SU-DHL-6 (cell line): ENCODE measurements around the gene NCOR2.

Source experiments
- H2AFZ ChIP-seq: fragments of 200-600 bp; sonication (generic); 2 replicates; pipeline ENCODE4 v1.6.1; 2014; ENCODE audit warnings: low read depth, mild to moderate bottlenecking, moderate library complexity, mixed read lengths, antibody characterized with exemption, low read length; ENCODE audit not compliant: severe bottlenecking
- H3F3A ChIP-seq: fragments of 200-600 bp; shearing (Covaris generic); 2 replicates; pipeline ENCODE4 v1.6.0; 2016; ENCODE audit warnings: antibody characterized with exemption, mild to moderate bottlenecking; ENCODE audit not compliant: insufficient read depth
- H3K27ac ChIP-seq: fragments of 200-600 bp; sonication (generic); 2 replicates; pipeline ENCODE4 v1.5.1; 2016; ENCODE audit warnings: low read depth, mild to moderate bottlenecking, low read length, moderate library complexity, mixed read lengths
- H3K27me3 ChIP-seq: fragments of 200-600 bp; sonication (generic), shearing (Covaris generic); 2 replicates; pipeline ENCODE4 v1.6.0; 2014; ENCODE audit warnings: mild to moderate bottlenecking, low read length
- H3K36me3 ChIP-seq: fragments of 200-600 bp; sonication (generic); 2 replicates; pipeline ENCODE4 v1.6.1; 2014; ENCODE audit warnings: mild to moderate bottlenecking, low read length, mixed read lengths
- H3K4me2 ChIP-seq: fragments of 300-600, 200-600 bp; shearing (Covaris generic), sonication (generic); 2 replicates; pipeline ENCODE4 v1.6.0; 2014; ENCODE audit warnings: low read length, low read depth, mild to moderate bottlenecking; ENCODE audit not compliant: poor library complexity, severe bottlenecking
- H3K4me3 ChIP-seq: fragments of 200-600 bp; sonication (generic); 2 replicates; pipeline ENCODE4 v1.5.1; 2014; ENCODE audit warnings: antibody characterized with exemption, low read length, mild to moderate bottlenecking, mixed read lengths; ENCODE audit not compliant: insufficient read depth, poor library complexity, severe bottlenecking
- H3K79me2 ChIP-seq: fragments of 200-600 bp; sonication (generic); 2 replicates; pipeline ENCODE4 v1.6.1; 2014; ENCODE audit warnings: mild to moderate bottlenecking, low read length, moderate library complexity; ENCODE audit not compliant: insufficient read depth
- H3K9ac ChIP-seq: fragments of 200-600 bp; sonication (generic); 2 replicates; pipeline ENCODE4 v1.7.0; 2014; ENCODE audit warnings: mild to moderate bottlenecking, low read length
- H3K9me2 ChIP-seq: fragments of 200-600 bp; sonication (generic); replicated peaks from 2 replicates; pipeline ENCODE4 v1.6.1; 2014; ENCODE audit warnings: low read length; ENCODE audit not compliant: insufficient read depth
- H3K9me3 ChIP-seq: fragments of 200-600 bp; sonication (generic); 2 replicates; pipeline ENCODE4 v1.6.1; 2014; ENCODE audit warnings: low read length, mixed read lengths; ENCODE audit not compliant: insufficient read depth
- H4K20me1 ChIP-seq: fragments of 200-600 bp; sonication (generic); 2 replicates; pipeline ENCODE4 v1.6.1; 2014; ENCODE audit warnings: low read depth, mild to moderate bottlenecking, antibody characterized with exemption, low read length, moderate library complexity, mixed read lengths
- CTCF ChIP-seq: fragments of 200-600 bp; sonication (generic); IDR thresholded peaks from one replicate; pipeline ENCODE4 v1.5.1; 2017; ENCODE audit warnings: antibody characterized with exemption, mild to moderate bottlenecking, low read length, moderate library complexity; ENCODE audit not compliant: insufficient read depth, poor library complexity, severe bottlenecking
- EZH2phosphoT487 ChIP-seq: fragments of 200-600 bp; sonication (generic), shearing (Covaris generic); conservative IDR thresholded peaks from 2 replicates; pipeline ENCODE4 v1.6.1; 2018; ENCODE audit warnings: mild to moderate bottlenecking, antibody characterized with exemption, low read length, moderate library complexity, mixed read lengths

NCOR2 gene

GRCh38 chr12:124608450-124608870, 41.0 kb upstream of the NCOR2 start:
- H3K4me2 ChIP-seq: peak overlapping the region; percentile 51
- no peaks in the 10 kb centered on the region for H3K9me2 ChIP-seq
- H3K36me3 ChIP-seq: no peaks in the 10 kb centered on the region
- no peak overlapping the region for H3K4me3 ChIP-seq
- H3F3A ChIP-seq: peaks cover 3% of the 10 kb centered on the region; the same call in 1 of the 2 replicates
- no peak overlapping the region for H3K9ac ChIP-seq
- H3K27me3 ChIP-seq: no peaks in the 10 kb centered on the region
- no peaks in the 10 kb centered on the region for H3K79me2 ChIP-seq
- no peak for TF ChIP-seq EZH2phosphoT487
- TF ChIP-seq CTCF: no peak
- 0 out of 2 replicates have a peak, but pooled peaks cover 3% of the 10 kb centered on the region for H4K20me1 ChIP-seq
- no peak overlapping the region for H2AFZ ChIP-seq
- H3K27ac ChIP-seq: no peak overlapping the region
- H3K9me3 ChIP-seq: no peaks in the 10 kb centered on the region

GRCh38 chr12:124607681-124608425, 40.4 kb upstream of the NCOR2 start:
- Histone ChIP-seq H3F3A (peaks cover 3% of the 10 kb centered on the region; the same call in 1 of the 2 replicates), H4K20me1 (0 out of 2 replicates have a peak, but pooled peaks cover 3% of the 10 kb centered on the region), H3K4me2 (peak overlapping the region; percentile 51), H3K36me3 (no peaks in the 10 kb centered on the region), H3K27ac (no peak overlapping the region), H2AFZ (no peak overlapping the region), H3K9me2 (no peaks in the 10 kb centered on the region), H3K79me2 (no peaks in the 10 kb centered on the region), H3K4me3 (no peak overlapping the region), H3K9ac (no peak overlapping the region), H3K27me3 (no peaks in the 10 kb centered on the region), H3K9me3 (no peaks in the 10 kb centered on the region)
- TF ChIP-seq EZH2phosphoT487 (no peak), CTCF (no peak)

GRCh38 chr12:124605883-124606774, 38.7 kb upstream of the NCOR2 start:
- Histone ChIP-seq H3K27me3 (no peaks in the 10 kb centered on the region), H3K9me3 (no peaks in the 10 kb centered on the region), H3K79me2 (no peaks in the 10 kb centered on the region), H3K4me3 (no peak overlapping the region), H3K27ac (no peak overlapping the region), H3K36me3 (no peaks in the 10 kb centered on the region), H3K9ac (no peak overlapping the region), H4K20me1 (0 out of 2 replicates have a peak, but pooled peaks cover 3% of the 10 kb centered on the region), H3K9me2 (no peaks in the 10 kb centered on the region), H3F3A (peaks cover 3% of the 10 kb centered on the region; the same call in 1 of the 2 replicates), H3K4me2 (no peak overlapping the region), H2AFZ (no peak overlapping the region)
- TF ChIP-seq EZH2phosphoT487: no peak
- no peak for TF ChIP-seq CTCF
